ENCODE measurements around the gene HGD. TPM values are rescaled to one million over a fixed set of nuclear protein-coding genes. Genes with fewer than 3 reads are reported as not detected.

The HGD gene
- total and polyA plus RNA-seq, 2 of the 13 experiments (the other 11 are each of a cell fraction or from before 2014, with no cell fraction given), result 265 to 398 TPM

DNA sequence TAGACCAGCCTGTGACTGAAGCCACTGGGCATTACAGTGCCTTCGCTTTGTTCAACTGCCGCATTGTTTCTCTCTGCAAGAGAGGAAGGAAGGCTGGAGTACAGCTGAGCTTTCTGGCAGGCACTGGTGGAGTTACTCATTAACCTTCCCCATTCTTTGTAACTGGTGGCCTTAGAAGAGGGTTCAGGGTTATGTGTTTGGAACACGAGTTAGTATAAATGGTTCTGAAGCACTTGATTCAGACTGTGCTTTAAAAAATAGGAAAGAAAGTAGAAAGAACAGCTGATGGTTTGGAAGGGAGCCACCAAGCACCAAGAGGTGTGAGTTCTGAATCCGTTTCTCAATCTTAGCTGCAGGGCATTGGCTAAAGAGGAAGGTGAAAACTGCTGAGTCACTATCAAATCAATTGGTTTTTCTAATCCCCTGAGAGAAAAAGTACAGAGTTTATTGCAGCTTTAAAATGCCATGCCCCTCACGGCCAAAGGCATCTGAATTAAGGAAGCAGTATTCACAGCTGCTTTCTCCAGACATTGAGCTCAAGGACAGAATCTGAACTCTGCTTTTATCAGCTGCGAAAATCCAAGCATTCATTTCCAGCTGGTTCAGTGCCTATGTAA, 3.6 kb downstream of the HGD start:
- peak overlapping the region; percentile 94 for H3K4me2 ChIP-seq (ENCODE audit: low read depth, low read length)
- peaks cover 42% of the 10 kb centered on the region for H4K20me1 ChIP-seq (ENCODE audit: insufficient read depth, low read length)
- intact Hi-C loops (cut with micrococcal nuclease; ENCODE audit: unreplicated experiment) (loop anchor here (1.0 to 2.0 kb wide), 3 partner anchors 14 to 118 kb away; partner anchors contain the start of genes GTF2E1 and RABL3), in situ Hi-C loops (cut with HindIII; ENCODE audit: extremely low pct_ligation_motif_present, low pct_unique_long_range_greater_than_20kb) (loop anchor here (5.0 kb wide), 1 partner anchor 64 kb away; the partner anchor contains the start of genes GTF2E1 and RABL3)
- H2AFZ ChIP-seq (ENCODE audit: low read length), result no peak overlapping the region
- no peaks in the 10 kb centered on the region for H3K9me3 ChIP-seq (ENCODE audit: low read length)
- FAIRE-seq (peak; percentile 94), ATAC-seq (peak; percentile 85), DNase-seq (ENCODE audit: low spot score) (peak; percentile 96)
- BruUV-seq (replicated peaks), result TSS peak; percentile 73
- H3K79me2 ChIP-seq (ENCODE audit: insufficient read depth, low read length), result peaks cover 83% of the 10 kb centered on the region
- ChIA-PET CTCF (ENCODE audit: low intra/inter-chr PET ratio, low total read pairs) (no interaction called here), POLR2A (interaction anchor here (0.7 to 2.6 kb wide), 12 partner anchors 10 to 583 kb away, joined by 3 to 18 read pairs (median 4); partner anchors contain the start of genes GTF2E1, NDUFB4 and RABL3)
- peak overlapping the region; percentile 100 for H3K9ac ChIP-seq (ENCODE audit: insufficient read depth, low read depth, low read length)
- WGBS (ENCODE audit: low lambda C conversion rate), result 2% methylated on average over 6 of the region's 6 CpGs
- H3K27ac ChIP-seq (ENCODE audit: extremely low read length, insufficient read depth, low read length), result peak overlapping the region; percentile 99
- no peaks in the 10 kb centered on the region; a peak in 1 of 5 replicates for H3K27me3 ChIP-seq (ENCODE audit: control insufficient read depth in 1 of 2, insufficient read depth in 2 of 2, low read length in 2 of 2)
- H3K36me3 ChIP-seq (replicated peaks in 1 of 2; ENCODE audit: control insufficient read depth in 1 of 2, insufficient read depth in 2 of 2, low read length in 2 of 2), result peaks cover 10 to 32% of the 10 kb centered on the region in 2 experiments
- peaks cover 54% of the 10 kb centered on the region for H3K4me1 ChIP-seq (ENCODE audit: insufficient read depth, low read length)
- H3K4me3 ChIP-seq (replicated peaks in 1 of 3; ENCODE audit: insufficient read depth in 1 of 3, low read depth in 2 of 3, low read length in 3 of 3), result peak overlapping the region; percentile 82 to 90 (median 82); a peak in 5 of 6 replicates
- TF ChIP-seq HMG20B (CRISPR knock-in tag; conservative IDR thresholded peaks at IDR 0.05), result 0 out of 2 replicates have a peak, but pooled peaks have one; percentile 10
- no peak for TF ChIP-seq ZNF562 (CRISPR knock-in tag; IDR thresholded peaks at IDR 0.05; ENCODE audit: borderline replicate concordance)
- TF ChIP-seq, protein P1, sequence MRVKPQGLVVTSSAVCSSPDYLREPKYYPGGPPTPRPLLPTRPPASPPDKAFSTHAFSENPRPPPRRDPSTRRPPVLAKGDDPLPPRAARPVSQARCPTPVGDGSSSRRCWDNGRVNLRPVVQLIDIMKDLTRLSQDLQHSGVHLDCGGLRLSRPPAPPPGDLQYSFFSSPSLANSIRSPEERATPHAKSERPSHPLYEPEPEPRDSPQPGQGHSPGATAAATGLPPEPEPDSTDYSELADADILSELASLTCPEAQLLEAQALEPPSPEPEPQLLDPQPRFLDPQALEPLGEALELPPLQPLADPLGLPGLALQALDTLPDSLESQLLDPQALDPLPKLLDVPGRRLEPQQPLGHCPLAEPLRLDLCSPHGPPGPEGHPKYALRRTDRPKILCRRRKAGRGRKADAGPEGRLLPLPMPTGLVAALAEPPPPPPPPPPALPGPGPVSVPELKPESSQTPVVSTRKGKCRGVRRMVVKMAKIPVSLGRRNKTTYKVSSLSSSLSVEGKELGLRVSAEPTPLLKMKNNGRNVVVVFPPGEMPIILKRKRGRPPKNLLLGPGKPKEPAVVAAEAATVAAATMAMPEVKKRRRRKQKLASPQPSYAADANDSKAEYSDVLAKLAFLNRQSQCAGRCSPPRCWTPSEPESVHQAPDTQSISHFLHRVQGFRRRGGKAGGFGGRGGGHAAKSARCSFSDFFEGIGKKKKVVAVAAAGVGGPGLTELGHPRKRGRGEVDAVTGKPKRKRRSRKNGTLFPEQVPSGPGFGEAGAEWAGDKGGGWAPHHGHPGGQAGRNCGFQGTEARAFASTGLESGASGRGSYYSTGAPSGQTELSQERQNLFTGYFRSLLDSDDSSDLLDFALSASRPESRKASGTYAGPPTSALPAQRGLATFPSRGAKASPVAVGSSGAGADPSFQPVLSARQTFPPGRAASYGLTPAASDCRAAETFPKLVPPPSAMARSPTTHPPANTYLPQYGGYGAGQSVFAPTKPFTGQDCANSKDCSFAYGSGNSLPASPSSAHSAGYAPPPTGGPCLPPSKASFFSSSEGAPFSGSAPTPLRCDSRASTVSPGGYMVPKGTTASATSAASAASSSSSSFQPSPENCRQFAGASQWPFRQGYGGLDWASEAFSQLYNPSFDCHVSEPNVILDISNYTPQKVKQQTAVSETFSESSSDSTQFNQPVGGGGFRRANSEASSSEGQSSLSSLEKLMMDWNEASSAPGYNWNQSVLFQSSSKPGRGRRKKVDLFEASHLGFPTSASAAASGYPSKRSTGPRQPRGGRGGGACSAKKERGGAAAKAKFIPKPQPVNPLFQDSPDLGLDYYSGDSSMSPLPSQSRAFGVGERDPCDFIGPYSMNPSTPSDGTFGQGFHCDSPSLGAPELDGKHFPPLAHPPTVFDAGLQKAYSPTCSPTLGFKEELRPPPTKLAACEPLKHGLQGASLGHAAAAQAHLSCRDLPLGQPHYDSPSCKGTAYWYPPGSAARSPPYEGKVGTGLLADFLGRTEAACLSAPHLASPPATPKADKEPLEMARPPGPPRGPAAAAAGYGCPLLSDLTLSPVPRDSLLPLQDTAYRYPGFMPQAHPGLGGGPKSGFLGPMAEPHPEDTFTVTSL (CRISPR knock-in tag; IDR thresholded peaks at IDR 0.05; ENCODE audit: borderline replicate concordance), result peak; percentile 86; the same call in 1 of the 2 replicates
- peak; percentile 83 for TF ChIP-seq NCOA2 (CRISPR knock-in tag; IDR thresholded peaks at IDR 0.05)
- TF ChIP-seq BHLHE40 (IDR thresholded peaks at IDR 0.05; ENCODE audit: low read length), result no peak
- TF ChIP-seq, protein P2, sequence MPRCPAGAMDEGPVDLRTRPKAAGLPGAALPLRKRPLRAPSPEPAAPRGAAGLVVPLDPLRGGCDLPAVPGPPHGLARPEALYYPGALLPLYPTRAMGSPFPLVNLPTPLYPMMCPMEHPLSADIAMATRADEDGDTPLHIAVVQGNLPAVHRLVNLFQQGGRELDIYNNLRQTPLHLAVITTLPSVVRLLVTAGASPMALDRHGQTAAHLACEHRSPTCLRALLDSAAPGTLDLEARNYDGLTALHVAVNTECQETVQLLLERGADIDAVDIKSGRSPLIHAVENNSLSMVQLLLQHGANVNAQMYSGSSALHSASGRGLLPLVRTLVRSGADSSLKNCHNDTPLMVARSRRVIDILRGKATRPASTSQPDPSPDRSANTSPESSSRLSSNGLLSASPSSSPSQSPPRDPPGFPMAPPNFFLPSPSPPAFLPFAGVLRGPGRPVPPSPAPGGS (CRISPR knock-in tag; IDR thresholded peaks at IDR 0.05), result no peak
- peak in 1 of 2 experiments; percentile 54; a peak in 2 of 4 replicates for TF ChIP-seq KLF16 (CRISPR knock-in tag; IDR thresholded peaks at IDR 0.05)
- no peak for TF ChIP-seq ZBTB8A (CRISPR knock-in tag; IDR thresholded peaks at IDR 0.05; ENCODE audit: borderline replicate concordance, low read depth)
- TF ChIP-seq ZSCAN31 (CRISPR knock-in tag; IDR thresholded peaks at IDR 0.05; ENCODE audit: low read depth), result no peak
- TF ChIP-seq HOXA3 (CRISPR knock-in tag; IDR thresholded peaks at IDR 0.05), result peak; percentile 41; the same call in 1 of the 2 replicates
- TF ChIP-seq NPAS2 (CRISPR knock-in tag; IDR thresholded peaks at IDR 0.05; ENCODE audit: borderline replicate concordance), result no peak
- TF ChIP-seq, protein P3, sequence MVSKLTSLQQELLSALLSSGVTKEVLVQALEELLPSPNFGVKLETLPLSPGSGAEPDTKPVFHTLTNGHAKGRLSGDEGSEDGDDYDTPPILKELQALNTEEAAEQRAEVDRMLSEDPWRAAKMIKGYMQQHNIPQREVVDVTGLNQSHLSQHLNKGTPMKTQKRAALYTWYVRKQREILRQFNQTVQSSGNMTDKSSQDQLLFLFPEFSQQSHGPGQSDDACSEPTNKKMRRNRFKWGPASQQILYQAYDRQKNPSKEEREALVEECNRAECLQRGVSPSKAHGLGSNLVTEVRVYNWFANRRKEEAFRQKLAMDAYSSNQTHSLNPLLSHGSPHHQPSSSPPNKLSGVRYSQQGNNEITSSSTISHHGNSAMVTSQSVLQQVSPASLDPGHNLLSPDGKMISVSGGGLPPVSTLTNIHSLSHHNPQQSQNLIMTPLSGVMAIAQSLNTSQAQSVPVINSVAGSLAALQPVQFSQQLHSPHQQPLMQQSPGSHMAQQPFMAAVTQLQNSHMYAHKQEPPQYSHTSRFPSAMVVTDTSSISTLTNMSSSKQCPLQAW (CRISPR knock-in tag; IDR thresholded peaks at IDR 0.05), result peak; percentile 99
- no peak for TF ChIP-seq PCBP1 (IDR thresholded peaks at IDR 0.05; ENCODE audit: borderline replicate concordance, low read depth, low read length)
- 0 out of 2 replicates have a peak, but pooled peaks have one; percentile 59 for TF ChIP-seq RBFOX2 (IDR thresholded peaks at IDR 0.05; ENCODE audit: low read depth, low read length)

All from HepG2 (cell line).